HG02571 (cell line): Measurements from ENCODE around the gene KIAA1586.

Experiments
- ATAC-seq: cut with Tn5 transposase; IDR thresholded peaks from one replicate; pipeline ENCODE4 v1.9.1; 2021; ENCODE audit warnings: mild to moderate bottlenecking, moderate library complexity; ENCODE audit not compliant: unreplicated experiment

Gene KIAA1586

DNA sequence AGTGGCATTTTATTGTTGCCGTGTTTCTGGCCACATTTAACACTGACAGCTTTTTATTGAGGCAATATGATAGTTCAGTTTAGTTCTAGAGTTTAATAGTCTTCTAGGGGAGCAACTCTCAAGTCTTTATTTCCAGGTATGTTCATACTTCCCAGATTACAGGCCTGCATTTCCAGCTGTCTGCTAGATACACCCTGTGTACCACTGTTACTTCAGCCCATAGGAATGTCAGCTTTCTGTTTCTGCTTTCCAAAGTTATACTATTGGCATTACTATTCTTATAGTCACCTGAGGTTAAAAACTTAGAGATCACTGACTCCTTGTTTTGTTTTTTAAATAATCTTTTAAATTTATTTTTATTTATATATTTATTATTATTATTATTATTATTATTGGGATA is 51.1 kb downstream of the KIAA1586 start:
- ATAC-seq: no peak

GRCh38 chr6:57102976-57103375 is 56.5 kb downstream of the KIAA1586 start:
- no peak for ATAC-seq

GRCh38 chr6:57104336-57104735 is 57.8 kb downstream of the KIAA1586 start:
- no peak for ATAC-seq
